SJCRH30 (cell line): ENCODE results near the gene HOMER2. TPM values are rescaled to one million over a fixed set of nuclear protein-coding genes. Genes with fewer than 3 reads are reported as not detected.

Experiments used
- total RNA-seq: library from RNA; depleted of rRNA; stranded (reverse); fragments of >200 nt; shearing (Covaris generic); gene quantifications from 2 replicates; pipeline ENCODE4 v1.2.3, GENCODE V29; 2014; rRNA removed

HOMER2 gene
- total RNA-seq, 1 experiment from 2014 or later = 6.8 TPM

Other genes with a start within 250 kb of the HOMER2 start
- gene AP3B2, start 242.8 kb downstream of the HOMER2 start, total RNA-seq = not detected in 2 replicates
- 0.06 TPM in 1 of 2 replicates, not detected in the other for gene FSD2, start 146.7 kb downstream of the HOMER2 start, total RNA-seq
- 3.4 and 5.2 TPM in 2 replicates for gene WHAMM, start 143.1 kb downstream of the HOMER2 start, total RNA-seq
- gene RAMAC, start 33.5 kb upstream of the HOMER2 start, total RNA-seq = 44.0 and 48.4 TPM in 2 replicates
- gene C15orf40, start 58.9 kb upstream of the HOMER2 start, total RNA-seq = 11.2 and 12.3 TPM in 2 replicates
- 76.5 and 83.7 TPM in 2 replicates for gene BTBD1, start 114.5 kb upstream of the HOMER2 start, total RNA-seq
- 4.1 and 5.4 TPM in 2 replicates for gene TM6SF1, start 154.9 kb upstream of the HOMER2 start, total RNA-seq